Neural cell (in vitro differentiated cells): ENCODE data around the gene TTR. TPM values are rescaled to one million over a fixed set of nuclear protein-coding genes. Genes with fewer than 3 reads are reported as not detected.

Experiments
- H2AFZ ChIP-seq: fragments of 200-600, 300-800 bp; sonication (generic), shearing (Covaris generic); 2 replicates; pipeline ENCODE4 v1.6.0; 2014; ENCODE audit warnings: low read depth, mild to moderate bottlenecking, antibody characterized with exemption, low read length, moderate library complexity
- H3F3A ChIP-seq: fragments of 200-600 bp; shearing (Covaris generic); 2 replicates; pipeline ENCODE4 v1.6.1; 2016; ENCODE audit warnings: mild to moderate bottlenecking, moderate library complexity, mixed read lengths, antibody characterized with exemption, low read length; ENCODE audit not compliant: insufficient read depth, poor library complexity, severe bottlenecking
- H3K27ac ChIP-seq: fragments of 200-600, 300-800 bp; sonication (generic), shearing (Covaris generic); 2 replicates; pipeline ENCODE4 v1.5.1; 2014; ENCODE audit warnings: mild to moderate bottlenecking, low read length, moderate library complexity
- H3K27me3 ChIP-seq: fragments of 300-800, 200-600 bp; sonication (generic), shearing (Covaris generic); 2 replicates; pipeline ENCODE4 v1.6.0; 2014; ENCODE audit warnings: mild to moderate bottlenecking, low read depth, low read length, moderate library complexity; ENCODE audit not compliant: insufficient read depth
- H3K36me3 ChIP-seq: fragments of 300-800, 200-600 bp; sonication (generic), shearing (Covaris generic); 2 replicates; pipeline ENCODE4 v1.5.1; 2014; ENCODE audit warnings: mild to moderate bottlenecking, antibody characterized with exemption, low read length, moderate library complexity; ENCODE audit not compliant: insufficient read depth
- H3K4me2 ChIP-seq: fragments of 300-800, 200-600 bp; sonication (generic), shearing (Covaris generic); 2 replicates; pipeline ENCODE4 v1.6.0; 2014; ENCODE audit warnings: mild to moderate bottlenecking, low read length
- H3K4me3 ChIP-seq: fragments of 300-800, 200-600 bp; sonication (generic), shearing (Covaris generic); 2 replicates; pipeline ENCODE4 v1.5.1; 2014; ENCODE audit warnings: mild to moderate bottlenecking, low read length, moderate library complexity
- H3K79me2 ChIP-seq: fragments of 200-600 bp; shearing (Covaris generic); replicated peaks from 2 replicates; pipeline ENCODE4 v1.6.0; 2014; ENCODE audit warnings: mild to moderate bottlenecking, low read length, moderate library complexity; ENCODE audit not compliant: insufficient read depth
- H3K9ac ChIP-seq: fragments of 300-800, 200-600 bp; sonication (generic), shearing (Covaris generic); 2 replicates; pipeline ENCODE4 v1.6.1; 2016; ENCODE audit warnings: mild to moderate bottlenecking, low read length, mixed read lengths
- H3K9me2 ChIP-seq: fragments of 200-600 bp; shearing (Covaris generic); 2 replicates; pipeline ENCODE4 v1.6.1; 2016; ENCODE audit warnings: mild to moderate bottlenecking, low read length, mixed read lengths; ENCODE audit not compliant: insufficient read depth
- H3K9me3 ChIP-seq: fragments of 200-600, 300-800 bp; sonication (generic), shearing (Covaris generic); 2 replicates; pipeline ENCODE4 v1.6.1; 2016; ENCODE audit warnings: mild to moderate bottlenecking, mixed run types, low read length, moderate library complexity, mixed read lengths
- H4K20me1 ChIP-seq: fragments of 200-600 bp; shearing (Covaris generic); 2 replicates; pipeline ENCODE4 v1.6.1; 2016; ENCODE audit warnings: mild to moderate bottlenecking, mixed run types; ENCODE audit not compliant: insufficient read depth
- CTCF ChIP-seq: fragments of 450-650 bp; IDR thresholded peaks from 2 replicates; pipeline ENCODE4 v1.5.1; 2014; ENCODE audit warnings: antibody characterized with exemption, mild to moderate bottlenecking, moderate library complexity; ENCODE audit not compliant: poor library complexity, severe bottlenecking
- EP300 ChIP-seq: fragments of 450-650 bp; conservative IDR thresholded peaks from 2 replicates; pipeline ENCODE4 v1.6.1; 2014; ENCODE audit warnings: antibody characterized with exemption, mild to moderate bottlenecking, moderate library complexity; ENCODE audit not compliant: poor library complexity, severe bottlenecking
- EZH2 ChIP-seq: fragments of 200-600, 300-800 bp; shearing (Covaris generic), sonication (generic); IDR thresholded peaks from 2 replicates; pipeline ENCODE4 v1.6.1; 2014; ENCODE audit warnings: antibody characterized with exemption, low read length, borderline replicate concordance, mild to moderate bottlenecking; ENCODE audit not compliant: insufficient read depth, poor library complexity, severe bottlenecking
- MXI1 ChIP-seq: fragments of 450-650 bp; conservative IDR thresholded peaks from 2 replicates; pipeline ENCODE4 v1.6.1; 2014; ENCODE audit warnings: antibody characterized with exemption, mild to moderate bottlenecking; ENCODE audit not compliant: poor library complexity, severe bottlenecking
- POLR2AphosphoS5 ChIP-seq: IDR thresholded peaks from 2 replicates; pipeline ENCODE4 v1.6.1; 2012
- RAD21 ChIP-seq: fragments of 450-650 bp; conservative IDR thresholded peaks from 2 replicates; pipeline ENCODE4 v1.6.1; 2014; ENCODE audit warnings: antibody characterized with exemption, mild to moderate bottlenecking, moderate library complexity
- REST ChIP-seq: IDR thresholded peaks from 2 replicates; pipeline ENCODE4 v1.6.1; 2012; ENCODE audit warnings: borderline replicate concordance
- SMC3 ChIP-seq: fragments of 450-650 bp; conservative IDR thresholded peaks from 2 replicates; pipeline ENCODE4 v1.6.1; 2014; ENCODE audit warnings: antibody characterized with exemption, mild to moderate bottlenecking, moderate library complexity; ENCODE audit not compliant: poor library complexity
- TAF1 ChIP-seq: IDR thresholded peaks from 2 replicates; pipeline ENCODE4 v1.6.1; 2012; ENCODE audit warnings: low read depth
- polyA plus RNA-seq: library from polyadenylated mRNA; depleted of rRNA; stranded (reverse); fragments of >200 nt; gene quantifications from 2 replicates; pipeline ENCODE4 v1.2.3, GENCODE V29; 2014

Gene TTR
- polyA plus RNA-seq, 1 donor from 2014 or later: not detected

GRCh38 chr18:31595121-31595771, 3.6 kb downstream of the TTR start:
- no peak overlapping the region for H2AFZ ChIP-seq
- H3K27me3 ChIP-seq: no peaks in the 10 kb centered on the region
- no peaks in the 10 kb centered on the region for H4K20me1 ChIP-seq
- no peak overlapping the region for H3K9ac ChIP-seq
- no peaks in the 10 kb centered on the region for H3K79me2 ChIP-seq
- H3K9me2 ChIP-seq: no peaks in the 10 kb centered on the region
- no peak overlapping the region for H3K4me3 ChIP-seq
- no peak for TF ChIP-seq MXI1
- no peak for TF ChIP-seq EZH2
- TF ChIP-seq CTCF: no peak
- TF ChIP-seq RAD21: no peak
- no peak for TF ChIP-seq TAF1
- no peak for TF ChIP-seq POLR2AphosphoS5
- no peak for TF ChIP-seq REST
- no peak for TF ChIP-seq EP300
- TF ChIP-seq SMC3: no peak
- H3K27ac ChIP-seq: no peak overlapping the region
- no peaks in the 10 kb centered on the region for H3K36me3 ChIP-seq
- H3K9me3 ChIP-seq: no peaks in the 10 kb centered on the region
- H3K4me2 ChIP-seq: no peak overlapping the region
- no peaks in the 10 kb centered on the region for H3F3A ChIP-seq

- H2AFZ ChIP-seq: no peak overlapping the region
- H4K20me1 ChIP-seq: no peaks in the 10 kb centered on the region
- no peak overlapping the region for H3K4me2 ChIP-seq
- no peaks in the 10 kb centered on the region for H3K9me3 ChIP-seq
- no peak overlapping the region for H3K4me3 ChIP-seq
- no peaks in the 10 kb centered on the region for H3K9me2 ChIP-seq
- no peaks in the 10 kb centered on the region for H3F3A ChIP-seq
- no peaks in the 10 kb centered on the region for H3K27me3 ChIP-seq
- H3K79me2 ChIP-seq: no peaks in the 10 kb centered on the region
- no peaks in the 10 kb centered on the region for H3K36me3 ChIP-seq
- TF ChIP-seq CTCF: no peak
- no peak overlapping the region for H3K27ac ChIP-seq
- H3K9ac ChIP-seq: no peak overlapping the region
These were observed 4.6 kb downstream of the TTR start for GRCh38 chr18:31596081-31596872.
